Putamen (tissue), 1 donor: ENCODE data around the gene NT5DC3.
A peak's percentile ranks its signal among the peaks of the same experiment; 100 is the strongest.

ENCODE experiments used
- DNase-seq: peaks from one replicate; pipeline ENCODE4 v3.0.0-alpha.2; 2016; ENCODE audit warnings: low spot score

NT5DC3 gene

GRCh38 chr12:103782399-103782798, 58.6 kb downstream of the NT5DC3 start:
- DNase-seq = no peak

GRCh38 chr12:103780992-103781391, 60.0 kb downstream of the NT5DC3 start:
- DNase-seq = no peak

GRCh38 chr12:103780093-103780440, 61.0 kb downstream of the NT5DC3 start:
- no peak for DNase-seq

GRCh38 chr12:103779410-103780092, 61.5 kb downstream of the NT5DC3 start:
- no peak for DNase-seq

- DNase-seq = no peak
Measured at GRCh38 chr12:103778781-103779180, 62.3 kb downstream of the NT5DC3 start.

- no peak for DNase-seq
Measured at GRCh38 chr12:103774977-103775560, 66.0 kb downstream of the NT5DC3 start.

- peak; percentile 44 for DNase-seq
Measured at GRCh38 chr12:103773109-103773910, 67.7 kb downstream of the NT5DC3 start.

- DNase-seq = no peak
Measured at GRCh38 chr12:103772367-103773108, 68.5 kb downstream of the NT5DC3 start.

- peak; percentile 19 for DNase-seq
Measured at GRCh38 chr12:103771466-103771865, 69.6 kb downstream of the NT5DC3 start.

GRCh38 chr12:103769240-103769945, 71.6 kb downstream of the NT5DC3 start:
- DNase-seq = no peak

GRCh38 chr12:103768467-103769123, 72.4 kb downstream of the NT5DC3 start:
- DNase-seq = no peak

GRCh38 chr12:103766028-103766427, 75.0 kb downstream of the NT5DC3 start:
- DNase-seq = no peak

- no peak for DNase-seq
Measured at GRCh38 chr12:103765322-103765721, 75.7 kb downstream of the NT5DC3 start.

GRCh38 chr12:103762473-103762872, 78.6 kb downstream of the NT5DC3 start:
- DNase-seq = no peak

- DNase-seq = no peak
Measured at GRCh38 chr12:103758310-103759089, 82.5 kb downstream of the NT5DC3 start.

GRCh38 chr12:103757248-103757647, 83.8 kb downstream of the NT5DC3 start:
- no peak for DNase-seq

GRCh38 chr12:103756443-103756842, 84.6 kb downstream of the NT5DC3 start:
- no peak for DNase-seq

GRCh38 chr12:103755425-103755824, 85.6 kb downstream of the NT5DC3 start:
- DNase-seq = no peak

- no peak for DNase-seq
Measured at GRCh38 chr12:103751600-103751999, 89.4 kb downstream of the NT5DC3 start.

- DNase-seq = no peak
Measured at GRCh38 chr12:103751171-103751570, 89.9 kb downstream of the NT5DC3 start.
